GM12874 (cell line): ENCODE data around the gene SPAG9.

ENCODE experiments used
- CTCF ChIP-seq: IDR thresholded peaks from 2 replicates; pipeline ENCODE4 v1.5.1; 2011; ENCODE audit warnings: low read depth, mild to moderate bottlenecking, control low read depth, low read length, moderate library complexity; ENCODE audit not compliant: insufficient read depth

Gene SPAG9

GRCh38 chr17:51010173-51010675, 110.4 kb downstream of the SPAG9 start:
- TF ChIP-seq CTCF: no peak

GRCh38 chr17:51006601-51007000, 114.1 kb downstream of the SPAG9 start:
- TF ChIP-seq CTCF: no peak

GRCh38 chr17:51005768-51006167, 114.9 kb downstream of the SPAG9 start:
- TF ChIP-seq CTCF: no peak

GRCh38 chr17:51004249-51004648, 116.4 kb downstream of the SPAG9 start:
- TF ChIP-seq CTCF: no peak

GRCh38 chr17:51000835-51001638, 119.6 kb downstream of the SPAG9 start:
- TF ChIP-seq CTCF: no peak

GRCh38 chr17:50995668-50996067, 125.0 kb downstream of the SPAG9 start:
- TF ChIP-seq CTCF: no peak

- no peak for TF ChIP-seq CTCF
Observed at GRCh38 chr17:50993544-50993943, 127.1 kb downstream of the SPAG9 start.
